ENCODE measurements around the gene MTHFD1L. TPM values are rescaled to one million over a fixed set of nuclear protein-coding genes. Genes with fewer than 3 reads are reported as not detected.

MTHFD1L gene
- total RNA-seq, 1 donor = 4.0 TPM

GRCh38 chr6:150969901-150970300, 104.4 kb downstream of the MTHFD1L start:
- H3K9me3 ChIP-seq (ENCODE audit: low read depth, low read length) = no peaks in the 10 kb centered on the region

DNA sequence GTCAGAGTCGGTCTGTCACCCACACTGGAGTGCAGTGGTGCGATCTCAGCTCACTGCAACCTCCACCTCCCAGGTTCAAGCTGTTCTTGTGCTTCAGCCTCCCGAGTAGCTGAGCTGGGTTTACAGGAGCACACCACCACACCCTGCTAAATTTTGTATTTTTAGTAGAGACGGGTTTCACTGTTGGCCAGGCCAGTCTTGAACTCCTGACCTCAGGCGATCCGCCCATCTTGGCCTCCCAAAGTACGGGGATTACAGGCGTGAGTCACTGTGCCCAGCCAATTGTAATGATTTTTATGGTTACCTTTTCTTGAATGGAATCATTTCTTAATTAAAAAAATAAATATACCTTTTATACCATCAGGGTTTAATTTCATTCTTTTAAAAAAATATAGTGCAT, 105.7 kb downstream of the MTHFD1L start:
- Histone ChIP-seq H3K9me3 (ENCODE audit: low read depth, low read length) (no peaks in the 10 kb centered on the region), H3K27me3 (ENCODE audit: insufficient read depth, low read length) (no peaks in the 10 kb centered on the region), H3K4me1 (ENCODE audit: insufficient read depth, low read length) (no peaks in the 10 kb centered on the region), H3K4me3 (ENCODE audit: low read length) (no peak overlapping the region)

More at GRCh38 chr6:150969901-150970300, 104.4 kb downstream of the MTHFD1L start:
- H3K4me1 ChIP-seq (ENCODE audit: insufficient read depth, low read length) = no peaks in the 10 kb centered on the region
- no peaks in the 10 kb centered on the region for H3K27me3 ChIP-seq (ENCODE audit: insufficient read depth, low read length)
- H3K4me3 ChIP-seq (ENCODE audit: low read length) = no peak overlapping the region

- no peaks in the 10 kb centered on the region for H3K4me1 ChIP-seq (ENCODE audit: insufficient read depth, low read length)
- no peak overlapping the region for H3K4me3 ChIP-seq (ENCODE audit: low read length)
- H3K9me3 ChIP-seq (ENCODE audit: low read depth, low read length) = no peaks in the 10 kb centered on the region
- H3K27me3 ChIP-seq (ENCODE audit: insufficient read depth, low read length) = no peaks in the 10 kb centered on the region
Observed at GRCh38 chr6:150975136-150975535, 109.6 kb downstream of the MTHFD1L start.

DNA sequence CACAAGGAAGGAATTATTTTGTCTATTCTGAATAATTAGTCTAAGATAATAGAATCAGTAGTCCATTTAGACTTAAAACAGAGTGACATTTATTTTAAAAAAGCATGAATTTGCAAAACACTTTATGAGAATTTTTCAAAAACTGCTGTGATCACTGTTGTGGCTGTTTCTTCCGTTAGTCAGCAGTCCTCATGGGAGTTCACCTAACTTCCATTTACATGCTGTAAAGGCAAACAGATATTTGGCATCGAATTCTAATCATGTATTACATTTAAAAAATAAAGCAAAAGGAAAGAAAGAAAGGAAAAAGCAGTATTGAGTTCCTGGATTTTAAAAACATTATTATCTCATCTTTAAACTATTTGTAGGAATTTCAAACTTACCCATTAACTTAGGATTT, 111.8 kb downstream of the MTHFD1L start:
- Histone ChIP-seq H3K4me1 (ENCODE audit: insufficient read depth, low read length) (no peaks in the 10 kb centered on the region), H3K27me3 (ENCODE audit: insufficient read depth, low read length) (no peaks in the 10 kb centered on the region), H3K9me3 (ENCODE audit: low read depth, low read length) (no peaks in the 10 kb centered on the region), H3K4me3 (ENCODE audit: low read length) (no peak overlapping the region)

- Histone ChIP-seq H3K9me3 (ENCODE audit: low read depth, low read length) (no peaks in the 10 kb centered on the region), H3K4me1 (ENCODE audit: insufficient read depth, low read length) (no peaks in the 10 kb centered on the region), H3K4me3 (ENCODE audit: low read length) (no peak overlapping the region), H3K27me3 (ENCODE audit: insufficient read depth, low read length) (no peaks in the 10 kb centered on the region)
Observed at GRCh38 chr6:150978624-150979023, 113.1 kb downstream of the MTHFD1L start.

GRCh38 chr6:150979826-150980350, 114.4 kb downstream of the MTHFD1L start:
- Histone ChIP-seq H3K4me1 (ENCODE audit: insufficient read depth, low read length) (no peaks in the 10 kb centered on the region), H3K27me3 (ENCODE audit: insufficient read depth, low read length) (no peaks in the 10 kb centered on the region), H3K9me3 (ENCODE audit: low read depth, low read length) (no peaks in the 10 kb centered on the region), H3K4me3 (ENCODE audit: low read length) (no peak overlapping the region)

GRCh38 chr6:150981095-150981494, 115.6 kb downstream of the MTHFD1L start:
- Histone ChIP-seq H3K27me3 (ENCODE audit: insufficient read depth, low read length) (no peaks in the 10 kb centered on the region), H3K9me3 (ENCODE audit: low read depth, low read length) (no peaks in the 10 kb centered on the region), H3K4me3 (ENCODE audit: low read length) (no peak overlapping the region), H3K4me1 (ENCODE audit: insufficient read depth, low read length) (no peaks in the 10 kb centered on the region)

DNA sequence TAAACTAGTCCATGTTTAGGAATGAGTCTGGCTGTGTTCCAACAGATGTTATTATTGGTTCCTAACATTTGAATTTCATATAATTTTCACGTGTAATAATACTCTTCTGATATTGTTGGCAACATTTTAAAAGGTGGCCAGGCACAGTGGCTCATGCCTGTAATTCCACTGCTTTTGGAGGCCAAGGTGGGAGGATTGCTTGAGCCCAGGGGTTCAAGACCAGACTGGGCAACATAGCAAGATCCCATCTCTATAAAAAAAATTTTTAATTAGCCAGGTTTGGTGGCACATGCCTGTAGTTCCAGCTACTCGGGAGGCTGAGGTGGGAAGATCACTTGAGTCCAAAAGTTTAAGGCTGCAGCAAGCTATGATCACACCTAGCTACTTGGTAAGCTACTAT, 116.2 kb downstream of the MTHFD1L start:
- Histone ChIP-seq H3K27me3 (ENCODE audit: insufficient read depth, low read length) (no peaks in the 10 kb centered on the region), H3K9me3 (ENCODE audit: low read depth, low read length) (no peaks in the 10 kb centered on the region), H3K4me1 (ENCODE audit: insufficient read depth, low read length) (no peaks in the 10 kb centered on the region), H3K4me3 (ENCODE audit: low read length) (no peak overlapping the region)

DNA sequence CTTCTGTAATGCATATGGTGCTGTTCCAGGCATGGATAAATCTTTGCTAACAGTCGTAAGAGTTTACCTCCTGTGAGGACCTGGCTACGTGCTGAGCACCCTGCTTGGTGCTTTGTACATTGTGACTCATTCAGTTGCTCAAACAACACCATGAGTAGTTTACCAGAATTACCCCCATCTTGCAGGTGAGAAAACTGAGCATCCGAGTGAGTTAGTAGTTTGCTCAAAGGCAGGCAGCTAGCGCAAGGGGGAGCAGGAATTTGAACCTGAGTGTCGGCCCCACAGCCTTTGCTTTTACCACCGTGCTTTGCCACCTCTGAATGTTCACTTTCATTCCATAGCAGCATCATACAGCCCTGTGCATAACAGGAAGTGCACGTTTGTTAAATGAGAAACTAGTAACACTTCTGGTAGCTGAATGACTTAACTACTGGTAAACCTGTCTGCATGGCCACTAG, 121.9 kb downstream of the MTHFD1L start:
- no peaks in the 10 kb centered on the region for H3K27me3 ChIP-seq (ENCODE audit: insufficient read depth, low read length)
- no peaks in the 10 kb centered on the region for H3K4me1 ChIP-seq (ENCODE audit: insufficient read depth, low read length)
- H3K4me3 ChIP-seq (ENCODE audit: low read length) = no peak overlapping the region
- no peaks in the 10 kb centered on the region for H3K9me3 ChIP-seq (ENCODE audit: low read depth, low read length)

GRCh38 chr6:150987855-150988464, 122.5 kb downstream of the MTHFD1L start:
- no peak overlapping the region for H3K4me3 ChIP-seq (ENCODE audit: low read length)
- no peaks in the 10 kb centered on the region for H3K27me3 ChIP-seq (ENCODE audit: insufficient read depth, low read length)
- H3K4me1 ChIP-seq (ENCODE audit: insufficient read depth, low read length) = no peaks in the 10 kb centered on the region
- no peaks in the 10 kb centered on the region for H3K9me3 ChIP-seq (ENCODE audit: low read depth, low read length)

DNA sequence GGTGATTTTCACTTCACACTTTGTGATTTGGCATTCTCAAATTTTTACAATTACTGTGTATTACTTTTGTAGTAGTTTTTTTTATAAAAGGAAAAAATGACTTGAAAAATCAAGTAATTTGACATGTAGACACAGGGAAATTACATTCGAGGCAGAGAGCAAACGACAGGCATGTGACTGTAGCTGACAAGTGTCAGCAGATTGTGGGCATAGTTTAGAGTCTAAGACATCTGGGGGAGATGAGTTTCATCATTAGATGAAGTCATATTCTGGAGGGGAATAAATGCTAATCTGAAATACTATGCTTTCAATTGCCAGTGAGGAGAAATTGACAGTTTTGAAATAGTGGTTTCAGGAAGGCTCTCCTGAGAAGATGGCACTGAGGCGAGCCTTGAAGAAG, 126.0 kb downstream of the MTHFD1L start:
- no peak overlapping the region for H3K4me3 ChIP-seq (ENCODE audit: low read length)
- no peaks in the 10 kb centered on the region for H3K4me1 ChIP-seq (ENCODE audit: insufficient read depth, low read length)
- no peaks in the 10 kb centered on the region for H3K27me3 ChIP-seq (ENCODE audit: insufficient read depth, low read length)
- no peaks in the 10 kb centered on the region for H3K9me3 ChIP-seq (ENCODE audit: low read depth, low read length)

DNA sequence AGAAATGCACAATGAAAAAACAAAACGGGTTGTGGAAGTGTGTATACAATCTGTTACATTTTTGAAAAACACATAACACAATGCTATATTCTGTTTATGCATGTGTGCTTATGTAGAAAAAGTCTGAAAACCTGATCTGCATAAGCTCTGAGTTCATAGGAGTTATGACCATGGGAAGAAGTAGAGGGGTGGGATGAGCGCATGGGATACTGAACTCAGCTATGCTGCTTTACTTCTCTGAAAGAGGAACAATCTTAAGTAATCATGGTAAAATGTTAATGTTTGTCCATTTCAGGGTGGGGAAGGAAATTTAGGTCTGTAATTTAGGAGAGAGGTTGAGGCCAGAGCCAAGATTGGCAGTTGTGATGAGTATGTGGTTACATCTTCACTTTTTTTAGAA, 126.8 kb downstream of the MTHFD1L start:
- no peaks in the 10 kb centered on the region for H3K4me1 ChIP-seq (ENCODE audit: insufficient read depth, low read length)
- H3K27me3 ChIP-seq (ENCODE audit: insufficient read depth, low read length) = no peaks in the 10 kb centered on the region
- H3K9me3 ChIP-seq (ENCODE audit: low read depth, low read length) = no peaks in the 10 kb centered on the region
- H3K4me3 ChIP-seq (ENCODE audit: low read length) = no peak overlapping the region

DNA sequence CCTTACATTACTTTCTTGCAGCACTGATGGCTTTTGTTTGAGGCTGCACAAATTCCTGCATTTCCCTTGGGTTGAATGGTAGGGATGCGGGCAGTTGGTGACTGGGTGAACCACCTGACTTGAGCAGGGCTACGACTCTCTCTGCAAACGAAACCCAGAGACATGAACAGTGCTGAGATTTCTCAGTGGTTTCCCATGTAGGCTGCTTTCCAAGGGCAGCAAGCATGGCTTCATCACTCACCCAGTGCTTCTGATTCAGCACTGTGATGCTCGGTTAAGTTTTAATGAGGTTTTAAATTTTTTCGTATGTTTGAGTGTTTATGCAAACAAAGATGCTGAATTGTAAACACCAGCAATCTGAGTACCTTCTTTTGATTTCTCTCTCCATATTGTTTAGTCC, 127.2 kb downstream of the MTHFD1L start:
- Histone ChIP-seq H3K9me3 (ENCODE audit: low read depth, low read length) (no peaks in the 10 kb centered on the region), H3K27me3 (ENCODE audit: insufficient read depth, low read length) (no peaks in the 10 kb centered on the region), H3K4me1 (ENCODE audit: insufficient read depth, low read length) (no peaks in the 10 kb centered on the region), H3K4me3 (ENCODE audit: low read length) (no peak overlapping the region)

GRCh38 chr6:150993253-150993652, 127.8 kb downstream of the MTHFD1L start:
- Histone ChIP-seq H3K4me3 (ENCODE audit: low read length) (no peak overlapping the region), H3K9me3 (ENCODE audit: low read depth, low read length) (no peaks in the 10 kb centered on the region), H3K4me1 (ENCODE audit: insufficient read depth, low read length) (no peaks in the 10 kb centered on the region), H3K27me3 (ENCODE audit: insufficient read depth, low read length) (no peaks in the 10 kb centered on the region)

DNA sequence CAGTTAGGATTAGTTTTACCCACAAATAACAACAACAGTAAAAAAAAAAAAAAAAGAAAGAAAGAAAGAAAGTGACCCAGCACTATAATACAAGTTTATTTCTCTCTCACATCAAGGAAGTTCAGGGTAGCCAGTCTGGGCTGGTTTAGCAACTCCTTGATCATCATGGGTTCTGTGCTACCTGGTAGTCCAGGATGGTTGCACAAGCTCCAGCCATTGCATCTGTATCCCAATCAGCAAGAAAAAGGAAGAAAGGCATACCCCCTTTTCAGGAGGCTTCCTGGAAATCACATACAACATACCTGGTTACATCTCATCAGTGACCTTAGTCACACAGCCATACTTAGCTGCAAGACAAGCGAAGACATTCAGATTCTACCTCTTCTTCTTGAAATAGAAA, 128.5 kb downstream of the MTHFD1L start:
- Histone ChIP-seq H3K9me3 (ENCODE audit: low read depth, low read length) (no peaks in the 10 kb centered on the region), H3K4me1 (ENCODE audit: insufficient read depth, low read length) (no peaks in the 10 kb centered on the region), H3K4me3 (ENCODE audit: low read length) (no peak overlapping the region), H3K27me3 (ENCODE audit: insufficient read depth, low read length) (no peaks in the 10 kb centered on the region)

DNA sequence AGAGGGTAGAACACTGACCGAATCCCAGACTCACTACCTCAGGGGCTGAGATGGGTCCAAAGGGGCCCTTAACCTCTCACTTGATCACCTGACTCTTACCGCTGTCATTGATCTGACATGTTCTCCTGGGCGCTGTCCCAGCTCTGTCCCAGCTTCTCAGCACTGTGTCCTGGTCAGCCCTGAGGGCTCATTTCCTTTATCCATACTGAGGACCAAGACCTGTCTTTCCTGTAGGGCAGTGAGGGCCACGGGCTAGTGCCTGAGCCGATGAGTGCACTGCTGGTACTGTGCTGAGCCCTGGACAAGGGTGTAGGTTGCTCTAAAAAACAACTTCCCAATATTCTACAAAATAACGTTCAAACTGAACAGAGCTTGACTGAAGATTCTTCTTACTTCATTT, 131.5 kb downstream of the MTHFD1L start:
- no peaks in the 10 kb centered on the region for H3K27me3 ChIP-seq (ENCODE audit: insufficient read depth, low read length)
- H3K4me3 ChIP-seq (ENCODE audit: low read length) = no peak overlapping the region
- H3K9me3 ChIP-seq (ENCODE audit: low read depth, low read length) = no peaks in the 10 kb centered on the region
- no peaks in the 10 kb centered on the region for H3K4me1 ChIP-seq (ENCODE audit: insufficient read depth, low read length)

Measured in mononuclear cell (primary cell).